GM12892 (cell line): ENCODE data around the gene EPB41.

Experiments
- POLR2A ChIP-seq: IDR thresholded peaks from 2 replicates; pipeline ENCODE4 v1.6.1; 2011; ENCODE audit warnings: low read depth, low read length, control low read depth
- POLR2AphosphoS5 ChIP-seq: IDR thresholded peaks from 2 replicates; pipeline ENCODE4 v1.6.1; 2011; ENCODE audit warnings: low read depth, low read length, control low read depth
- TAF1 ChIP-seq: IDR thresholded peaks from 2 replicates; pipeline ENCODE4 v1.6.1; 2011; ENCODE audit warnings: low read depth, mild to moderate bottlenecking, control low read depth, low read length, borderline replicate concordance

GRCh38 chr1:29113413-29114117 lies 199.2 kb downstream of the EPB41 start:
- TF ChIP-seq POLR2A = no peak
- TF ChIP-seq TAF1 = no peak
- no peak for TF ChIP-seq POLR2AphosphoS5
